Measurements from ENCODE around the gene AFF4.
A peak's percentile ranks its signal among the peaks of the same experiment; 100 is the strongest.

AFF4 gene

GRCh38 chr5:132831095-132831860 lies 132.2 kb downstream of the AFF4 start:
- TF ChIP-seq, protein P1, sequence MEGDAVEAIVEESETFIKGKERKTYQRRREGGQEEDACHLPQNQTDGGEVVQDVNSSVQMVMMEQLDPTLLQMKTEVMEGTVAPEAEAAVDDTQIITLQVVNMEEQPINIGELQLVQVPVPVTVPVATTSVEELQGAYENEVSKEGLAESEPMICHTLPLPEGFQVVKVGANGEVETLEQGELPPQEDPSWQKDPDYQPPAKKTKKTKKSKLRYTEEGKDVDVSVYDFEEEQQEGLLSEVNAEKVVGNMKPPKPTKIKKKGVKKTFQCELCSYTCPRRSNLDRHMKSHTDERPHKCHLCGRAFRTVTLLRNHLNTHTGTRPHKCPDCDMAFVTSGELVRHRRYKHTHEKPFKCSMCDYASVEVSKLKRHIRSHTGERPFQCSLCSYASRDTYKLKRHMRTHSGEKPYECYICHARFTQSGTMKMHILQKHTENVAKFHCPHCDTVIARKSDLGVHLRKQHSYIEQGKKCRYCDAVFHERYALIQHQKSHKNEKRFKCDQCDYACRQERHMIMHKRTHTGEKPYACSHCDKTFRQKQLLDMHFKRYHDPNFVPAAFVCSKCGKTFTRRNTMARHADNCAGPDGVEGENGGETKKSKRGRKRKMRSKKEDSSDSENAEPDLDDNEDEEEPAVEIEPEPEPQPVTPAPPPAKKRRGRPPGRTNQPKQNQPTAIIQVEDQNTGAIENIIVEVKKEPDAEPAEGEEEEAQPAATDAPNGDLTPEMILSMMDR (IDR thresholded peaks at IDR 0.05; ENCODE audit: control insufficient read depth, insufficient read depth, low read depth, low read length, missing control alignments): no peak
- peak overlapping the region; percentile 71 for H3K4me3 ChIP-seq (ENCODE audit: control insufficient read depth, low read depth, low read length)
- DNase-seq (ENCODE audit: low read depth): no peak

GRCh38 chr5:132830436-132831094 lies 132.9 kb downstream of the AFF4 start, which contains the start of gene SHROOM1:
SHROOM1 (minus strand) TSS chr5:132830647; CDS start chr5:132826140, 4,507 bp downstream.
- peak within 1 kb of the TSS; percentile 71 for H3K4me3 ChIP-seq (ENCODE audit: control insufficient read depth, low read depth, low read length)
- no peak for DNase-seq (ENCODE audit: low read depth)
- TF ChIP-seq, protein P1 (IDR thresholded peaks at IDR 0.05; ENCODE audit: control insufficient read depth, insufficient read depth, low read depth, low read length, missing control alignments): no peak

DNA sequence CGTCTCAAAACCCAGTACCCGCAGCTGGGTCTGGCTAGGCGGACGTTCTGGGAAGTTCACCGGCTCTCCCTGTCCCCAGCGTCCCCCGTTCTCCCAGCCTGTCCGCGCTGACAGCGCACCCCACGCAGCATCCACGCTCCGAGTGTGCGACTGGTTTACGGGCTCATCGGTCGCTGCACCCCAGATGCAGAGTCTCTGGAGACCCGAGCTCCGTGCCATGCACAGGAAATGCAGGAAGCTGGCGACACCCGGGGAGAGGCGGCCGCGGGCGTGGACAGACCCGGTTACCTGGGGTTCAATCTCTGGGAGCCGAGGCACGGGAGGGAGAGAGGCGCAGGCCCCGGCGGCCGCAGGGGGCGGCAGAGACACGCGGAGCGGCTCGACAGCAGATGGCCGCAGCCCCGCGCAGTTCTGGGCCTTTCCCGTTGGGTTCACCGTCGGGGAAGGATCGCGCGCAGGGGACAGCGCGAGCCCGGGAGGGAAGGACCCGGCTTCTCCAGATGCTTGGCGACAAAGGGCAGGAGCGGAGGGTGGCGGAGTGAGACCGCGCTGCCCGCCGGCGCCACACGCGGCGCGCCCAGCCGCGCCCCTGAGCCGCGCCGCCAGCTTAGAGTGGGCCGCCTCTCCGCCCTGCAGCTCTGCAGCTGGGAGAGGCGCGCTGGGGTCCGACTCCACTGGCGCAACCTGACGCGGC lies 133.5 kb downstream of the AFF4 start:
- peak overlapping the region; percentile 71 for H3K4me3 ChIP-seq (ENCODE audit: control insufficient read depth, low read depth, low read length)
- no peak for DNase-seq (ENCODE audit: low read depth)

GRCh38 chr5:132828846-132829494 lies 134.5 kb downstream of the AFF4 start:
- DNase-seq (ENCODE audit: low read depth): no peak
- H3K4me3 ChIP-seq (ENCODE audit: control insufficient read depth, low read depth, low read length): peak overlapping the region; percentile 71
- TF ChIP-seq, protein P1 (IDR thresholded peaks at IDR 0.05; ENCODE audit: control insufficient read depth, insufficient read depth, low read depth, low read length, missing control alignments): no peak

More for the DNA sequence above, 133.5 kb downstream of the AFF4 start:
- TF ChIP-seq, protein P1 (IDR thresholded peaks at IDR 0.05; ENCODE audit: control insufficient read depth, insufficient read depth, low read depth, low read length, missing control alignments): peak; percentile 92

DNA sequence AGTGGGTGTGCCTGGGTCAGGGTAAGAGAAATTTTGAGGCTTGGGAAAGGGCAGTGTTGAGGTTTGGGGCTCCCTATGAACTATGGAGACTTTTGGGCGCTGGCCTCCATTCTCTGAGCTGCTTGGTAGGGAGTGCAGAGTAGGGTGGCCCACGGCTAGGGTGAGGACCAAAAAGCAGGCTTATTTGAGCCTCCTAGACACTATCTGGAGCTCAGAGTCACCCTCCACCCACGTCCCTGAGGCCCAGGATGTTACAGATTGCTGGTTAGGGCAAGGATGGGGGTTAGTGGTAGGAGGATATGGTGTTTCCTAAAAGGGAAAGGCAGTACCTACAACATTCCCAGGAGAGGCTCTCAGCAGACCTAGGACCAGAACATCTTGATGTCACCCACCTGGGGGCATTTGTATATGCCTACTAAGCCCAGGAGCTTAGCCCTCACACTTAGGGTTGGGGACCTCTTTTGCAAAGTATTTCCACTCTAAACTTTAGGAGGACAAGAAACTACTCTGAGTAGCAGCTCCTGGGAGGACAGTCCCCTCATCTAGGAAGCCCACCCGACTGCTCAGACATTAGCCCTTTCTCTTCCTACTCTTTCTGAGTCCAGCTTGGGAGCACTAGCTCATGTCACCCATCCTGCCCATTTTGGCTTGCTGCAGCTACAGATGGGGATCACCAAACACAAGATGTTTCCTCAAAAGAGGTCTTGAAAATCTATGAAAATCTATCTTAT lies 135.3 kb downstream of the AFF4 start:
- H3K4me3 ChIP-seq (ENCODE audit: control insufficient read depth, low read depth, low read length): no peak overlapping the region
- no peak for DNase-seq (ENCODE audit: low read depth)
- TF ChIP-seq, protein P1 (IDR thresholded peaks at IDR 0.05; ENCODE audit: control insufficient read depth, insufficient read depth, low read depth, low read length, missing control alignments): no peak

Measured in AG09309 (cell line).